Measurements from ENCODE around the gene PCNT.

- no peak for TF ChIP-seq CTCF (IDR thresholded peaks at IDR 0.05)
- TF ChIP-seq POLR2AphosphoS5 (IDR thresholded peaks at IDR 0.05), result no peak
These were observed 45.7 kb downstream of the PCNT start for GRCh38 chr21:46369520-46370235.

Measured in breast epithelium (tissue), 3 donors.